ENCODE measurements around the gene GABARAPL1.

- TF ChIP-seq, protein P1, sequence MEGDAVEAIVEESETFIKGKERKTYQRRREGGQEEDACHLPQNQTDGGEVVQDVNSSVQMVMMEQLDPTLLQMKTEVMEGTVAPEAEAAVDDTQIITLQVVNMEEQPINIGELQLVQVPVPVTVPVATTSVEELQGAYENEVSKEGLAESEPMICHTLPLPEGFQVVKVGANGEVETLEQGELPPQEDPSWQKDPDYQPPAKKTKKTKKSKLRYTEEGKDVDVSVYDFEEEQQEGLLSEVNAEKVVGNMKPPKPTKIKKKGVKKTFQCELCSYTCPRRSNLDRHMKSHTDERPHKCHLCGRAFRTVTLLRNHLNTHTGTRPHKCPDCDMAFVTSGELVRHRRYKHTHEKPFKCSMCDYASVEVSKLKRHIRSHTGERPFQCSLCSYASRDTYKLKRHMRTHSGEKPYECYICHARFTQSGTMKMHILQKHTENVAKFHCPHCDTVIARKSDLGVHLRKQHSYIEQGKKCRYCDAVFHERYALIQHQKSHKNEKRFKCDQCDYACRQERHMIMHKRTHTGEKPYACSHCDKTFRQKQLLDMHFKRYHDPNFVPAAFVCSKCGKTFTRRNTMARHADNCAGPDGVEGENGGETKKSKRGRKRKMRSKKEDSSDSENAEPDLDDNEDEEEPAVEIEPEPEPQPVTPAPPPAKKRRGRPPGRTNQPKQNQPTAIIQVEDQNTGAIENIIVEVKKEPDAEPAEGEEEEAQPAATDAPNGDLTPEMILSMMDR (IDR thresholded peaks at IDR 0.05) = no peak
- TF ChIP-seq POLR2AphosphoS5 (IDR thresholded peaks at IDR 0.05; ENCODE audit: low read depth, low read length) = no peak
Measured at GRCh38 chr12:10243818-10244520, 31.3 kb downstream of the GABARAPL1 start.

Measured in Panc1 (cell line).